Uterus (tissue), 4 donors: ENCODE data around the gene ADARB2. TPM values are rescaled to one million over a fixed set of nuclear protein-coding genes. Genes with fewer than 3 reads are reported as not detected.

ENCODE experiments used
- DNase-seq, 2 donors: peaks; one replicate each; pipeline ENCODE4 v3.0.0-alpha.2; 2019 to 2020
- H3K27ac ChIP-seq, 2 donors: fragments of 200-600 bp; sonication (generic); 1 replicate in 1 of 2; 2 replicates in 1 of 2; pipeline ENCODE4 v1.5.1; 2016 to 2018
- H3K27me3 ChIP-seq, 2 donors: fragments of 200-600 bp; sonication (generic); one replicate each; pipeline ENCODE4 v1.5.1; 2018 to 2019; ENCODE audit warnings: control low read depth in 1 of 2
- H3K36me3 ChIP-seq, 2 donors: fragments of 200-600 bp; sonication (generic); one replicate each; pipeline ENCODE4 v1.5.1; 2019; ENCODE audit warnings: control low read depth in 1 of 2
- H3K4me1 ChIP-seq, 2 donors: fragments of 200-600 bp; sonication (generic); one replicate each; pipeline ENCODE4 v1.5.1; 2018 to 2019; ENCODE audit warnings: control low read depth in 1 of 2
- H3K4me3 ChIP-seq, 2 donors: fragments of 200-600 bp; sonication (generic); 1 replicate in 1 of 2; 2 replicates in 1 of 2; pipeline ENCODE4 v1.5.1; 2018 to 2019; ENCODE audit warnings: mild to moderate bottlenecking in 1 of 2
- H3K9me3 ChIP-seq, 2 donors: fragments of 200-600 bp; sonication (generic); one replicate each; pipeline ENCODE4 v1.5.1; 2019; ENCODE audit warnings: control low read depth in 1 of 2
- POLR2A ChIP-seq, 2 donors: fragments of 450-650 bp; IDR thresholded peaks; one replicate each; pipeline ENCODE4 v1.6.1; 2016; ENCODE audit warnings: antibody characterized with exemption in 2 of 2, mild to moderate bottlenecking in 1 of 2, moderate library complexity in 1 of 2
- intact Hi-C: fragments of 100-400 bp; cut with DNase I; formaldehyde crosslinking; loops from one replicate; pipeline ENCODE4 v1.15.1; 2023; ENCODE audit warnings: low total_unique reads
- total RNA-seq, 4 donors: library from RNA; depleted of rRNA in 3 of 4; stranded (reverse); fragments of >200 nt in 3 of 4; gene quantifications; one replicate each; pipeline versions ENCODE4 v1.1.0 to v1.2.4, GENCODE V29; 2014 to 2023
- TF ChIP-seq, protein P1 (sequence below), 4 experiments: fragments of 200-600 bp in 2 of 4; fragments of 450-650 bp in 2 of 4; sonication (generic) in 2 of 4; IDR thresholded peaks; one replicate each; pipeline ENCODE4 v1.5.1; 2016 to 2019; ENCODE audit warnings: antibody characterized with exemption in 4 of 4, mild to moderate bottlenecking in 2 of 4, moderate library complexity in 1 of 4
- donor health status: DM: yes; HTN: yes; CAD: no.

The ADARB2 gene
- total RNA-seq, 4 donors from 2014 or later: 0.76 to 2.6 (median 2.0) TPM; not detected in 1

DNA sequence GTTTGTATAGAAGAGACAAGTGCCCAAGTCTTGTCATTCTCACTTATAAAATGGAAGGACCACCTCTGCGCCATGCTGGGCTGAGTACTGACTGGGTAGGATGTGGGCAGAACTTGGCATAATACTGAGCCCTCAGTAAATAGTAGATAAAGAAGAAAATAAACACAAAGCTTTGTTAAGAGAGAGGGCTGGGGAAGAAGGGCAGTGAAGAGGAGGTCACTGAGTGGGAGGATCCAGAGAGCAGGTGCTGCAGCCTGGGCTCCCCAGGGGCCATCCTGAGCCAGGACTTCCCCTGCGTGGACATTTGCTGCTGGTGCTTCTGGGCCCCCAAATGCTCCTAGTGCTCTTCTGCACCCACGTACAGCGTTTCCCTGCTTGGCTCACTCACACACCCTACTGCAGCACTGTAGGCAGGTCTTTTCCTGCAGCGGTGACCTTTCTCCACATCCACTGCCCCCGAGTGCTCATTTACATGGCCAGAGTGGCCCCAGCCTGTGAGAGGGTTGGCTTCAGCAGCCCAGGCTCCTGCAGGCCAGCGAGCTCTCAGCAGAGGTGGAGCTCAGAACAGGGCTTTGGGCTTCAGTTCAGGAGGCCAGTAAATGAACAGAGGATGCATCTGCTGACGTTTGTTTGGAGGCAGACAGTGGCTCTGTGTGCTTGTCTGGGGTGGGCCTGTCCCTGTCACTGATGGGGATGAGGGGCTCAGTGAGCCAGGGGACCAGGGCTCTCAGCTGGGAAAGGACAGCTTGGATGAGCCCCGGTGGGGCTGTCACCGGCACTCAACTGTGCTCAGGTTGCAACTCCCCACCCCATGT is 164.6 kb downstream of the ADARB2 start:
- no peak for DNase-seq
- intact Hi-C loops: no loop called here
- Histone ChIP-seq H3K27me3 (no peaks in the 10 kb centered on the region), H3K27ac (no peak overlapping the region), H3K4me3 (no peak overlapping the region), H3K4me1 (no peaks in the 10 kb centered on the region), H3K36me3 (no peaks in the 10 kb centered on the region), H3K9me3 (no peaks in the 10 kb centered on the region)
- TF ChIP-seq, protein P1, sequence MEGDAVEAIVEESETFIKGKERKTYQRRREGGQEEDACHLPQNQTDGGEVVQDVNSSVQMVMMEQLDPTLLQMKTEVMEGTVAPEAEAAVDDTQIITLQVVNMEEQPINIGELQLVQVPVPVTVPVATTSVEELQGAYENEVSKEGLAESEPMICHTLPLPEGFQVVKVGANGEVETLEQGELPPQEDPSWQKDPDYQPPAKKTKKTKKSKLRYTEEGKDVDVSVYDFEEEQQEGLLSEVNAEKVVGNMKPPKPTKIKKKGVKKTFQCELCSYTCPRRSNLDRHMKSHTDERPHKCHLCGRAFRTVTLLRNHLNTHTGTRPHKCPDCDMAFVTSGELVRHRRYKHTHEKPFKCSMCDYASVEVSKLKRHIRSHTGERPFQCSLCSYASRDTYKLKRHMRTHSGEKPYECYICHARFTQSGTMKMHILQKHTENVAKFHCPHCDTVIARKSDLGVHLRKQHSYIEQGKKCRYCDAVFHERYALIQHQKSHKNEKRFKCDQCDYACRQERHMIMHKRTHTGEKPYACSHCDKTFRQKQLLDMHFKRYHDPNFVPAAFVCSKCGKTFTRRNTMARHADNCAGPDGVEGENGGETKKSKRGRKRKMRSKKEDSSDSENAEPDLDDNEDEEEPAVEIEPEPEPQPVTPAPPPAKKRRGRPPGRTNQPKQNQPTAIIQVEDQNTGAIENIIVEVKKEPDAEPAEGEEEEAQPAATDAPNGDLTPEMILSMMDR (IDR thresholded peaks at IDR 0.05): no peak
- no peak for TF ChIP-seq POLR2A (IDR thresholded peaks at IDR 0.05)

DNA sequence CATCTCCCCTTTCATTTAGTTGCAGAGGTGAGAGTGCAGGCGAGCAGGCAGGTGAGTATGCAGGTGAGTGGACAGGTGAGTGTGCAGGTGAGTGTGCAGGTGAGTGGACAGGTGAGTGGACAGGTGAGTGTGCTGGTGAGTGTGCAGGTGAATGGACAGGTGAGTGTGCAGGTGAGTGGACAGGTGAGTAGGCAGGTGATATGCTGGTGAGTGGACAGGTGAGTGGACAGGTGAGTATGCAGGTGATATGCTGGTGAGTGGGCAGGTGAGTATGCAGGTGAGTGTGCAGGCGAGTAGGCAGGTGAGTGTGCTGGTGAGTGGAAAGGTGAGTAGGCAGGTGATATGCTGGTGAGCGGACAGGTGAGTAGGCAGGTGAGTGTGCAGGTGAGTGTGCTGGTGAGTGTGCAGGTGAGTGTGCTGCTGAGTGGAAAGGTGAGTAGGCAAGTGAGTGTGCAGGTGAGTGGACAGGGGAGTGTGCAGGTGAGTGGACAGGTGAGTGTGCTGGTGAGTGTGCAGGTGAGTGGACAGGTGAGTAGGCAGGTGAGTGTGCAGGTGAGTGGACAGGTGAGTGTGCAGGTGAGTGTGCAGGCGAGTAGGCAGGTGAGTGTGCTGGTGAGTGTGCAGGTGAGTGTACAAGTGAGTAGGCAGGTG is 165.6 kb downstream of the ADARB2 start:
- no peak for DNase-seq
- H3K4me3 ChIP-seq: no peak overlapping the region
- H3K36me3 ChIP-seq: no peaks in the 10 kb centered on the region
- no peaks in the 10 kb centered on the region for H3K4me1 ChIP-seq
- intact Hi-C loops: no loop called here
- no peaks in the 10 kb centered on the region for H3K27me3 ChIP-seq
- H3K27ac ChIP-seq: no peak overlapping the region
- H3K9me3 ChIP-seq: no peaks in the 10 kb centered on the region
- TF ChIP-seq, protein P1 (IDR thresholded peaks at IDR 0.05): no peak
- TF ChIP-seq POLR2A (IDR thresholded peaks at IDR 0.05): no peak

DNA sequence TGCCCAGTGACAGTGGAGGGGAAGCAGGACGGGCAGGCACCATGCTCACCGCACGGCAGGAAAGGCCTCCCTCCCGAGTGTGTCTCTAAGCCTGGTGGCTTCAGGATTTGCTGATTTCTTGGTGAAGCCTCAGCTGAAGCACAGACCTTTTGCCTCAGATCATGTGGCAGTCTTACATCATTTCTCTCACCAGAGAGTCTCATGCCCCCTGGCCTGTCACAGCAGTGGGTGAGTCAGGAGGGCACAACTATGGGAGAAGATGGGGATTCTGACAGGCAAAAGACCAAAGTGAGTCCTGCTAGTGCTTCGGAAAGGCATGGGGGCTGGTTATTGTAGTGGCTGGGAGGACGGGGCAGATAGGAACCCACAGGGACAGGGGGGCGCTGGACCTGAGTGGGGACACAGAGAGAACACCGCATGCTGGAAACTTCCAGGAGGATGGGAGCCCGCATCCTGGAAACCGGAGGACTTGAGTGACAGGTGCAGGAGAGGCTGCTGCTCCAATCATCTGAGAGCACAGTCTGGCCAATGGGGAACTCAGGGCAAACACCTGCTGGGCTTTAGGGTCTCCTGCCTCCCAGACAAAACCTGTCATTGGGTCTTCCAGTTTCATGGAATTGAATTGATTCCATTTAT is 166.8 kb downstream of the ADARB2 start:
- Histone ChIP-seq H3K4me1 (no peaks in the 10 kb centered on the region), H3K27me3 (no peaks in the 10 kb centered on the region), H3K27ac (no peak overlapping the region), H3K9me3 (no peaks in the 10 kb centered on the region), H3K36me3 (no peaks in the 10 kb centered on the region), H3K4me3 (no peak overlapping the region)
- intact Hi-C loops: no loop called here
- DNase-seq: no peak
- no peak for TF ChIP-seq POLR2A (IDR thresholded peaks at IDR 0.05)
- TF ChIP-seq, protein P1 (IDR thresholded peaks at IDR 0.05): no peak

DNA sequence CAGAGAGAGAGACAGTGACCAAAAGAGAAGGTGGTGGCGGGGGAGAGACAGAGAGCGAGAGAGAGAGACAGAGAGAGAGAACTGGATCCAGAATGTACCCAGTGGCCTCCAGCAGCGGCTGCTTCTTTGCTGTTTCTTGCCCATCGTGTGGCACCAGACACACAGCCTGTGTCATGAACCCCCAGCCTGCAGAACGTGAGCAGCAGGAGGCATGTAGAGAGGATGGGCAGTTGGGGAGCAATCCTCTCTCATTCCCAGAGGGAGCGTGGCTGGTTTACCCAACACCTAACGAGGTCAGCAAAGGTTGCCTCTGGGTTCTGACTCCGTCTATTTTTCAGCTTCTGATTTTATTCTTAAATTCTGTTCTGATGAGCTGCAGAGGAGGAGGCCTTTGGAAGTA is 168.1 kb downstream of the ADARB2 start:
- H3K9me3 ChIP-seq: no peaks in the 10 kb centered on the region
- DNase-seq: no peak
- intact Hi-C loops: no loop called here
- H3K27ac ChIP-seq: no peak overlapping the region
- no peak for TF ChIP-seq POLR2A (IDR thresholded peaks at IDR 0.05)
- TF ChIP-seq, protein P1 (IDR thresholded peaks at IDR 0.05): no peak
- no peaks in the 10 kb centered on the region for H3K4me1 ChIP-seq
- H3K27me3 ChIP-seq: no peaks in the 10 kb centered on the region
- H3K36me3 ChIP-seq: no peaks in the 10 kb centered on the region
- no peak overlapping the region for H3K4me3 ChIP-seq
